HepG2 (cell line): ENCODE measurements around the gene MSANTD1. TPM values are rescaled to one million over a fixed set of nuclear protein-coding genes. Genes with fewer than 3 reads are reported as not detected.

Experiments used
- ATAC-seq: fragments of 200-7000 bp; cut with Tn5 transposase; 3 replicates; pipeline ENCODE4 v1.9.1; 2020; ENCODE audit warnings: mild to moderate bottlenecking, moderate library complexity
- BruUV-seq: library from RNA; stranded (reverse); fragments of 400-500 nt; replicated peaks from 2 replicates; lab custom pipeline; 2021; lab: Mats Ljungman, UMichigan
- CTCF ChIA-PET: fragments of 300-600 bp; formaldehyde crosslinking; extraction: SDS; loops from one replicate; lab custom pipeline; 2021; ENCODE audit warnings: low total read pairs, inconsistent platforms, low intra/inter-chr PET ratio; lab: Yijun Ruan, JAX
- POLR2A ChIA-PET: fragments of 350-600 bp; sonication (Branson Sonifier 250); formaldehyde crosslinking; loops from one replicate; lab custom pipeline; 2020; ENCODE audit warnings: antibody characterized with exemption, inconsistent platforms; lab: Yijun Ruan, JAX
- DNase-seq: peaks from one replicate; pipeline ENCODE4 v3.0.0-alpha.2; 2015; ENCODE audit warnings: low spot score
- FAIRE-seq: peaks from 3 replicates; lab custom pipeline; 2011; peaks lifted over from hg19 to GRCh38; lab: Jason Lieb, UNC
- H2AFZ ChIP-seq: one replicate; pipeline ENCODE4 v1.6.1; 2011; ENCODE audit warnings: low read length, inconsistent platforms
- H3K27ac ChIP-seq: fragments of 300-600 bp; 3 replicates; pipeline ENCODE4 v1.8.0; 2011; ENCODE audit warnings: mixed run types, mild to moderate bottlenecking, mixed read lengths, low read length, inconsistent platforms; ENCODE audit not compliant: insufficient read depth; ENCODE audit errors: extremely low read length
- H3K27me3 ChIP-seq, 2 experiments: fragments of 200-600 bp in 1 of 2; 2 replicates in 1 of 2; 3 replicates in 1 of 2; pipeline versions ENCODE4 v1.6.0 to v1.8.0; 2011; ENCODE audit warnings: low read length in 2 of 2, mild to moderate bottlenecking in 2 of 2, moderate library complexity in 2 of 2, inconsistent platforms in 1 of 2; ENCODE audit not compliant: insufficient read depth in 2 of 2, control insufficient read depth in 1 of 2
- H3K36me3 ChIP-seq, 2 experiments: fragments of 200-600 bp in 1 of 2; replicated peaks in 1 of 2; 2 replicates in 1 of 2; 3 replicates in 1 of 2; pipeline versions ENCODE4 v1.5.1 to v1.8.0; 2011; ENCODE audit warnings: low read length in 2 of 2, inconsistent platforms in 1 of 2; ENCODE audit not compliant: insufficient read depth in 2 of 2, control insufficient read depth in 1 of 2
- H3K4me1 ChIP-seq: 2 replicates; pipeline ENCODE4 v1.5.1; 2012; ENCODE audit warnings: low read length, inconsistent platforms; ENCODE audit not compliant: insufficient read depth
- H3K4me2 ChIP-seq: 2 replicates; pipeline ENCODE4 v1.6.0; 2011; ENCODE audit warnings: low read depth, low read length, inconsistent platforms
- H3K4me3 ChIP-seq, 3 experiments: fragments of 200-600 bp in 1 of 3; sonication (generic), shearing (Covaris generic) in 1 of 3; replicated peaks in 1 of 3; 2 replicates each; pipeline ENCODE4 v1.5.1; 2011 to 2016; ENCODE audit warnings: low read length in 3 of 3, inconsistent platforms in 2 of 3, low read depth in 2 of 3, mild to moderate bottlenecking in 2 of 3, control low read depth in 1 of 3, mixed read lengths in 1 of 3; ENCODE audit not compliant: insufficient read depth in 1 of 3
- H3K79me2 ChIP-seq: one replicate; pipeline ENCODE4 v1.6.1; 2011; ENCODE audit warnings: low read length, inconsistent platforms; ENCODE audit not compliant: insufficient read depth
- H3K9ac ChIP-seq: 2 replicates; pipeline ENCODE4 v1.6.0; 2011; ENCODE audit warnings: mild to moderate bottlenecking, low read depth, low read length, inconsistent platforms; ENCODE audit not compliant: insufficient read depth
- H3K9me3 ChIP-seq: 2 replicates; pipeline ENCODE4 v1.5.1; 2012; ENCODE audit warnings: mild to moderate bottlenecking, low read length
- H4K20me1 ChIP-seq: 2 replicates; pipeline ENCODE4 v1.6.0; 2011; ENCODE audit warnings: inconsistent platforms, mild to moderate bottlenecking, low read length, moderate library complexity; ENCODE audit not compliant: insufficient read depth
- AGO2 ChIP-seq: fragments of 200-400 bp; formaldehyde crosslinking; optimal IDR thresholded peaks from 2 replicates; pipeline ENCODE3; 2017; ENCODE audit warnings: mild to moderate bottlenecking, low read depth, low read length, moderate library complexity
- ATF6 ChIP-seq: sonication (generic); formaldehyde crosslinking; conservative IDR thresholded peaks from 2 replicates; pipeline ENCODE4 v1.4.0; 2020; ENCODE audit warnings: missing genetic modification reagents
- DPF2 ChIP-seq: sonication (generic); formaldehyde crosslinking; IDR thresholded peaks from 2 replicates; pipeline ENCODE4 v1.4.0; 2020; ENCODE audit warnings: mild to moderate bottlenecking, low read depth, missing genetic modification reagents, borderline replicate concordance
- GABPA ChIP-seq, 2 experiments: IDR thresholded peaks; 2 replicates each; pipeline ENCODE4 v1.6.1; 2011 to 2016; ENCODE audit warnings: low read depth in 2 of 2, low read length in 1 of 2, missing biosample characterization in 1 of 2, missing genetic modification characterization in 1 of 2
- HNF4A ChIP-seq: sonication (generic); formaldehyde crosslinking; IDR thresholded peaks from 2 replicates; pipeline ENCODE4 v1.4.0; 2020; ENCODE audit warnings: missing genetic modification reagents
- HNRNPLL ChIP-seq: fragments of 200-400 bp; formaldehyde crosslinking; IDR thresholded peaks from 2 replicates; pipeline ENCODE4 v1.6.1; 2017; ENCODE audit warnings: mild to moderate bottlenecking, low read depth, low read length; ENCODE audit not compliant: poor library complexity, severe bottlenecking
- TOPORS ChIP-seq: sonication (generic); formaldehyde crosslinking; IDR thresholded peaks from 2 replicates; pipeline ENCODE4 v1.8.0; 2023; ENCODE audit warnings: mild to moderate bottlenecking, missing genetic modification reagents
- ZBTB37 ChIP-seq: sonication (generic); formaldehyde crosslinking; IDR thresholded peaks from 2 replicates; pipeline ENCODE4 v1.4.0; 2020; ENCODE audit warnings: mild to moderate bottlenecking, missing genetic modification reagents
- WGBS: methylation state at CpG from one replicate; pipeline ENCODE4 v1.1.6; 2017; ENCODE audit warnings: low lambda C conversion rate; 5-methylcytosine and 5-hydroxymethylcytosine counted together
- in situ Hi-C: cut with HindIII; loops from 2 replicates; pipeline ENCODE4 v1.10.0; 2017; ENCODE audit warnings: low pct_unique_long_range_greater_than_20kb; ENCODE audit not compliant: extremely low pct_ligation_motif_present
- intact Hi-C: fragments of 100-400 bp; cut with micrococcal nuclease; formaldehyde crosslinking; loops from one replicate; pipeline ENCODE4 v1.10.0; 2022; ENCODE audit not compliant: unreplicated experiment
- polyA plus RNA-seq, 8 experiments: library from polyadenylated mRNA; depleted of rRNA in 3 of 8; stranded (reverse) in 7 of 8; unstranded in 1 of 8; fragments of >200 nt; fragmentation: Illumina TruSeq in 4 of 8; extraction: Trizol in 4 of 8; gene quantifications; 2 replicates each; pipeline versions ENCODE4 v1.2.1 to v1.2.3, GENCODE V29; 2011 to 2016; ENCODE audit warnings: low read depth in 4 of 8, missing spikeins in 1 of 8, mixed read lengths in 1 of 8; ENCODE audit not compliant: insufficient read depth in 1 of 8
- total RNA-seq, 5 experiments: library from RNA; depleted of rRNA; stranded (reverse); fragments of >200 nt; fragmentation: Illumina TruSeq; extraction: Trizol; gene quantifications; 2 replicates each; pipeline ENCODE4 v1.2.3, GENCODE V29; 2016; ENCODE audit warnings: low read depth in 1 of 5
- TF ChIP-seq, protein P1 (sequence below), 2 experiments: sonication (generic) in 1 of 2; formaldehyde crosslinking in 1 of 2; IDR thresholded peaks; 2 replicates each; pipeline versions ENCODE4 v1.6.1 to v1.9.0; 2014 to 2022; ENCODE audit warnings: antibody characterized with exemption in 1 of 2, borderline replicate concordance in 1 of 2, inconsistent platforms in 1 of 2, low read depth in 1 of 2, missing genetic modification reagents in 1 of 2

The MSANTD1 gene
- total and polyA plus RNA-seq, 2 of the 13 experiments (the other 11 are each of a cell fraction or from before 2014, with no cell fraction given) = 0.22 to 0.40 TPM

DNA sequence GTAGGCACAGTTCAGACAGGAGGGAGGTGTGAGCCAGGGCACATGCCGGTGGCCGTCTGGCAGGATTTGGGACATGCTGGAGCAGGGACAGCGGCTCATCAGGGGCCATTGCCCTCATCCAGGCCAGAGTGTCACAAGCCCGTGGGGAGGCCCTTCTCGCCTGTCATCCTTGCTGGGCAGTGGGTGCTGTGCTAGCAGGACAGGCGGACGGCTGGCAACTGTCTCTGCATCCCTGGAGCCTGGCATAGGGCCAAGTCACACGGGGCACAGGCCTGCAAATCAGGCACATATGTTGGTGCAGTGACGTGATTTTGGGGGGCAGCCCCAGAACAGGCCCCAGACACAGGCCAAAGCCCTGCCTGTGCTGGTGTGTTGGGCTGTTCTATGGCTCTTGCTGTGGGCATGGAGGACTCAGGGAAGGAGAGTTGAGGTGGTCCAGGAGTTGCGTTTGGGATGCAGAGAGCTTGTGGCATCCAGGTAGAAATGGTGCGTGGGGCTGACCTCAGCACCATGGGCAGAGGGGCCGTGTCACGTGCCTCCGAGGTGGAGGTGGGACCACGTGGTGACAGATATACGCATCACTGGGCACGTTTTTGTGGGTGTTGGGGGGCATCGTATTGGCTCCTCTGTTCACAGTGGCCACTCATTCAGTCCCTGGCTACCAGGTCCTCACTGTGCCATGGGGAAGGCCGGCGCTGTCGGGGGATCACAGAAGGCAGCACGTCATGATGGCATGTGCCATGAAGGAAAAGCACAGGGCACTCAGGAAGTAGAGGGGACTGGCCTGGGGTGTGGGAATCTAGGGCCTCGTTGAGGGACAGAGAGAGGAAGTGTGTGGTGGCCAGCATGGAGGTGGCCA, 14.6 kb upstream of the MSANTD1 start:
- POLR2A ChIA-PET = no interaction called here

More for the DNA sequence above, 14.6 kb upstream of the MSANTD1 start:
- Histone ChIP-seq H3K4me3 (no peak overlapping the region), H3K9me3 (no peaks in the 10 kb centered on the region), H3K79me2 (no peaks in the 10 kb centered on the region)
- ATAC-seq = no peak
- CTCF ChIA-PET = no interaction called here
- in situ Hi-C loops = no loop called here
- 97% methylated on average over 23 of the region's 23 CpGs for WGBS
- TF ChIP-seq GABPA (IDR thresholded peaks at IDR 0.05; ENCODE audit: low read depth, low read length) (0 out of 2 replicates have a peak, but pooled peaks have one; percentile 10), GABPA (CRISPR knock-in tag; IDR thresholded peaks at IDR 0.05; ENCODE audit: low read depth) (no peak), HNF4A (CRISPR knock-in tag) (no peak), ATF6 (CRISPR knock-in tag) (no peak), HNRNPLL (no peak), AGO2 (peak; percentile 47), DPF2 (CRISPR knock-in tag) (no peak), TOPORS (CRISPR knock-in tag) (no peak), ZBTB37 (CRISPR knock-in tag) (no peak)
- TF ChIP-seq, protein P1, sequence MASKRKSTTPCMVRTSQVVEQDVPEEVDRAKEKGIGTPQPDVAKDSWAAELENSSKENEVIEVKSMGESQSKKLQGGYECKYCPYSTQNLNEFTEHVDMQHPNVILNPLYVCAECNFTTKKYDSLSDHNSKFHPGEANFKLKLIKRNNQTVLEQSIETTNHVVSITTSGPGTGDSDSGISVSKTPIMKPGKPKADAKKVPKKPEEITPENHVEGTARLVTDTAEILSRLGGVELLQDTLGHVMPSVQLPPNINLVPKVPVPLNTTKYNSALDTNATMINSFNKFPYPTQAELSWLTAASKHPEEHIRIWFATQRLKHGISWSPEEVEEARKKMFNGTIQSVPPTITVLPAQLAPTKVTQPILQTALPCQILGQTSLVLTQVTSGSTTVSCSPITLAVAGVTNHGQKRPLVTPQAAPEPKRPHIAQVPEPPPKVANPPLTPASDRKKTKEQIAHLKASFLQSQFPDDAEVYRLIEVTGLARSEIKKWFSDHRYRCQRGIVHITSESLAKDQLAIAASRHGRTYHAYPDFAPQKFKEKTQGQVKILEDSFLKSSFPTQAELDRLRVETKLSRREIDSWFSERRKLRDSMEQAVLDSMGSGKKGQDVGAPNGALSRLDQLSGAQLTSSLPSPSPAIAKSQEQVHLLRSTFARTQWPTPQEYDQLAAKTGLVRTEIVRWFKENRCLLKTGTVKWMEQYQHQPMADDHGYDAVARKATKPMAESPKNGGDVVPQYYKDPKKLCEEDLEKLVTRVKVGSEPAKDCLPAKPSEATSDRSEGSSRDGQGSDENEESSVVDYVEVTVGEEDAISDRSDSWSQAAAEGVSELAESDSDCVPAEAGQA (IDR thresholded peaks at IDR 0.05; ENCODE audit: low read depth) = no peak
- TF ChIP-seq, protein P1 (CRISPR knock-in tag; IDR thresholded peaks at IDR 0.05; ENCODE audit: borderline replicate concordance) = no peak
- TF ChIP-seq, all 625 proteins: peak for 2
- FAIRE-seq = no peak
- no TSS peak for BruUV-seq
- Histone ChIP-seq H3K4me1 (peaks cover 17% of the 10 kb centered on the region), H3K36me3 (peaks cover 34 to 66% of the 10 kb centered on the region in 2 experiments), H4K20me1 (no peaks in the 10 kb centered on the region), H3K9ac (no peak overlapping the region), H3K27me3 (no peaks in the 10 kb centered on the region), H2AFZ (no peak overlapping the region), H3K27ac (no peak overlapping the region), H3K4me2 (no peak overlapping the region)
- DNase-seq = no peak
- intact Hi-C loops = no loop called here
